Neural cell (in vitro differentiated cells): Measurements from ENCODE around the gene COL15A1. TPM values are rescaled to one million over a fixed set of nuclear protein-coding genes. Genes with fewer than 3 reads are reported as not detected.

Experiments used
- H2AFZ ChIP-seq: fragments of 200-600, 300-800 bp; sonication (generic), shearing (Covaris generic); 2 replicates; pipeline ENCODE4 v1.6.0; 2014; ENCODE audit warnings: low read depth, mild to moderate bottlenecking, antibody characterized with exemption, low read length, moderate library complexity
- H3F3A ChIP-seq: fragments of 200-600 bp; shearing (Covaris generic); 2 replicates; pipeline ENCODE4 v1.6.1; 2016; ENCODE audit warnings: mild to moderate bottlenecking, moderate library complexity, mixed read lengths, antibody characterized with exemption, low read length; ENCODE audit not compliant: insufficient read depth, poor library complexity, severe bottlenecking
- H3K27ac ChIP-seq: fragments of 200-600, 300-800 bp; sonication (generic), shearing (Covaris generic); 2 replicates; pipeline ENCODE4 v1.5.1; 2014; ENCODE audit warnings: mild to moderate bottlenecking, low read length, moderate library complexity
- H3K27me3 ChIP-seq: fragments of 300-800, 200-600 bp; sonication (generic), shearing (Covaris generic); 2 replicates; pipeline ENCODE4 v1.6.0; 2014; ENCODE audit warnings: mild to moderate bottlenecking, low read depth, low read length, moderate library complexity; ENCODE audit not compliant: insufficient read depth
- H3K36me3 ChIP-seq: fragments of 300-800, 200-600 bp; sonication (generic), shearing (Covaris generic); 2 replicates; pipeline ENCODE4 v1.5.1; 2014; ENCODE audit warnings: mild to moderate bottlenecking, antibody characterized with exemption, low read length, moderate library complexity; ENCODE audit not compliant: insufficient read depth
- H3K4me2 ChIP-seq: fragments of 300-800, 200-600 bp; sonication (generic), shearing (Covaris generic); 2 replicates; pipeline ENCODE4 v1.6.0; 2014; ENCODE audit warnings: mild to moderate bottlenecking, low read length
- H3K4me3 ChIP-seq: fragments of 300-800, 200-600 bp; sonication (generic), shearing (Covaris generic); 2 replicates; pipeline ENCODE4 v1.5.1; 2014; ENCODE audit warnings: mild to moderate bottlenecking, low read length, moderate library complexity
- H3K79me2 ChIP-seq: fragments of 200-600 bp; shearing (Covaris generic); replicated peaks from 2 replicates; pipeline ENCODE4 v1.6.0; 2014; ENCODE audit warnings: mild to moderate bottlenecking, low read length, moderate library complexity; ENCODE audit not compliant: insufficient read depth
- H3K9ac ChIP-seq: fragments of 300-800, 200-600 bp; sonication (generic), shearing (Covaris generic); 2 replicates; pipeline ENCODE4 v1.6.1; 2016; ENCODE audit warnings: mild to moderate bottlenecking, low read length, mixed read lengths
- H3K9me2 ChIP-seq: fragments of 200-600 bp; shearing (Covaris generic); 2 replicates; pipeline ENCODE4 v1.6.1; 2016; ENCODE audit warnings: mild to moderate bottlenecking, low read length, mixed read lengths; ENCODE audit not compliant: insufficient read depth
- H3K9me3 ChIP-seq: fragments of 200-600, 300-800 bp; sonication (generic), shearing (Covaris generic); 2 replicates; pipeline ENCODE4 v1.6.1; 2016; ENCODE audit warnings: mild to moderate bottlenecking, mixed run types, low read length, moderate library complexity, mixed read lengths
- H4K20me1 ChIP-seq: fragments of 200-600 bp; shearing (Covaris generic); 2 replicates; pipeline ENCODE4 v1.6.1; 2016; ENCODE audit warnings: mild to moderate bottlenecking, mixed run types; ENCODE audit not compliant: insufficient read depth
- CTCF ChIP-seq: fragments of 450-650 bp; IDR thresholded peaks from 2 replicates; pipeline ENCODE4 v1.5.1; 2014; ENCODE audit warnings: antibody characterized with exemption, mild to moderate bottlenecking, moderate library complexity; ENCODE audit not compliant: poor library complexity, severe bottlenecking
- EP300 ChIP-seq: fragments of 450-650 bp; conservative IDR thresholded peaks from 2 replicates; pipeline ENCODE4 v1.6.1; 2014; ENCODE audit warnings: antibody characterized with exemption, mild to moderate bottlenecking, moderate library complexity; ENCODE audit not compliant: poor library complexity, severe bottlenecking
- EZH2 ChIP-seq: fragments of 200-600, 300-800 bp; shearing (Covaris generic), sonication (generic); IDR thresholded peaks from 2 replicates; pipeline ENCODE4 v1.6.1; 2014; ENCODE audit warnings: antibody characterized with exemption, low read length, borderline replicate concordance, mild to moderate bottlenecking; ENCODE audit not compliant: insufficient read depth, poor library complexity, severe bottlenecking
- MXI1 ChIP-seq: fragments of 450-650 bp; conservative IDR thresholded peaks from 2 replicates; pipeline ENCODE4 v1.6.1; 2014; ENCODE audit warnings: antibody characterized with exemption, mild to moderate bottlenecking; ENCODE audit not compliant: poor library complexity, severe bottlenecking
- POLR2AphosphoS5 ChIP-seq: IDR thresholded peaks from 2 replicates; pipeline ENCODE4 v1.6.1; 2012
- RAD21 ChIP-seq: fragments of 450-650 bp; conservative IDR thresholded peaks from 2 replicates; pipeline ENCODE4 v1.6.1; 2014; ENCODE audit warnings: antibody characterized with exemption, mild to moderate bottlenecking, moderate library complexity
- REST ChIP-seq: IDR thresholded peaks from 2 replicates; pipeline ENCODE4 v1.6.1; 2012; ENCODE audit warnings: borderline replicate concordance
- SMC3 ChIP-seq: fragments of 450-650 bp; conservative IDR thresholded peaks from 2 replicates; pipeline ENCODE4 v1.6.1; 2014; ENCODE audit warnings: antibody characterized with exemption, mild to moderate bottlenecking, moderate library complexity; ENCODE audit not compliant: poor library complexity
- TAF1 ChIP-seq: IDR thresholded peaks from 2 replicates; pipeline ENCODE4 v1.6.1; 2012; ENCODE audit warnings: low read depth
- polyA plus RNA-seq: library from polyadenylated mRNA; depleted of rRNA; stranded (reverse); fragments of >200 nt; gene quantifications from 2 replicates; pipeline ENCODE4 v1.2.3, GENCODE V29; 2014

The COL15A1 gene
- polyA plus RNA-seq, 1 donor from 2014 or later: 2.8 TPM

- no peak overlapping the region for H3K4me2 ChIP-seq
- no peak overlapping the region for H3K27ac ChIP-seq
- no peaks in the 10 kb centered on the region for H3F3A ChIP-seq
- H4K20me1 ChIP-seq: no peaks in the 10 kb centered on the region
- H3K27me3 ChIP-seq: no peaks in the 10 kb centered on the region
- H3K4me3 ChIP-seq: no peak overlapping the region
- no peaks in the 10 kb centered on the region for H3K36me3 ChIP-seq
- no peak overlapping the region for H2AFZ ChIP-seq
- no peak for TF ChIP-seq TAF1
- no peak for TF ChIP-seq REST
- no peak for TF ChIP-seq POLR2AphosphoS5
- no peak for TF ChIP-seq EP300
- no peak for TF ChIP-seq RAD21
- TF ChIP-seq EZH2: no peak
- no peak for TF ChIP-seq CTCF
- no peak for TF ChIP-seq SMC3
- TF ChIP-seq MXI1: no peak
- no peaks in the 10 kb centered on the region for H3K9me2 ChIP-seq
- H3K9ac ChIP-seq: no peak overlapping the region
- H3K79me2 ChIP-seq: no peaks in the 10 kb centered on the region
- H3K9me3 ChIP-seq: no peaks in the 10 kb centered on the region
These were observed 10.5 kb upstream of the COL15A1 start for GRCh38 chr9:98933185-98933584.

GRCh38 chr9:98933890-98934289 lies 9.8 kb upstream of the COL15A1 start:
- H3K9me2 ChIP-seq: no peaks in the 10 kb centered on the region
- no peak overlapping the region for H3K4me3 ChIP-seq
- H3F3A ChIP-seq: no peaks in the 10 kb centered on the region
- H3K27ac ChIP-seq: no peak overlapping the region
- no peaks in the 10 kb centered on the region for H3K79me2 ChIP-seq
- H2AFZ ChIP-seq: no peak overlapping the region
- no peak for TF ChIP-seq MXI1
- no peak for TF ChIP-seq POLR2AphosphoS5
- TF ChIP-seq CTCF: no peak
- TF ChIP-seq RAD21: no peak
- no peak for TF ChIP-seq SMC3
- TF ChIP-seq TAF1: no peak
- TF ChIP-seq REST: no peak
- no peak for TF ChIP-seq EZH2
- no peak for TF ChIP-seq EP300
- no peaks in the 10 kb centered on the region for H3K36me3 ChIP-seq
- no peaks in the 10 kb centered on the region for H3K9me3 ChIP-seq
- H3K4me2 ChIP-seq: no peak overlapping the region
- H3K9ac ChIP-seq: no peak overlapping the region
- no peaks in the 10 kb centered on the region for H4K20me1 ChIP-seq
- no peaks in the 10 kb centered on the region for H3K27me3 ChIP-seq
